Stomach (tissue), 9 donors: ENCODE results near the gene RAB40B. TPM values are rescaled to one million over a fixed set of nuclear protein-coding genes. Genes with fewer than 3 reads are reported as not detected.

Experiments used
- DNase-seq, 2 donors: peaks; one replicate each; pipeline versions ENCODE4 v3.0.0 to v3.0.0-alpha.2; 2013 to 2019
- H3K27ac ChIP-seq, 5 donors: fragments of 200-600 bp in 4 of 5; sonication (generic) in 4 of 5; one replicate each; pipeline ENCODE4 v1.5.1; 2013 to 2019; ENCODE audit warnings: mild to moderate bottlenecking in 1 of 5, moderate library complexity in 1 of 5
- H3K27me3 ChIP-seq, 3 donors: fragments of 200-600 bp; sonication (generic); one replicate each; pipeline ENCODE4 v1.5.1; 2017 to 2019; ENCODE audit warnings: mixed run types in 1 of 3
- H3K36me3 ChIP-seq, 4 donors: fragments of 200-600 bp; sonication (generic); 1 replicate in 3 of 4; 2 replicates in 1 of 4; pipeline ENCODE4 v1.5.1; 2016 to 2019
- H3K4me1 ChIP-seq, 4 donors: fragments of 200-600 bp; sonication (generic); one replicate each; pipeline ENCODE4 v1.5.1; 2016 to 2019
- H3K4me3 ChIP-seq, 4 donors: fragments of 200-600 bp; sonication (generic) in 3 of 4; one replicate each; pipeline ENCODE4 v1.5.1; 2016 to 2019; ENCODE audit warnings: mild to moderate bottlenecking in 1 of 4
- H3K9me3 ChIP-seq, 4 donors: fragments of 200-600 bp; sonication (generic); one replicate each; pipeline ENCODE4 v1.5.1; 2016 to 2019
- CTCF ChIP-seq, 7 experiments: fragments of 450-650 bp in 4 of 7; fragments of 200-600 bp in 3 of 7; sonication (generic) in 3 of 7; IDR thresholded peaks; one replicate each; pipeline ENCODE4 v1.5.1; 2016 to 2019; ENCODE audit warnings: antibody characterized with exemption in 7 of 7, control low read depth in 2 of 7, mild to moderate bottlenecking in 1 of 7
- EP300 ChIP-seq: sonication (generic); formaldehyde crosslinking; IDR thresholded peaks from one replicate; pipeline ENCODE4 v1.6.1; 2017; ENCODE audit warnings: antibody characterized with exemption
- POLR2A ChIP-seq, 4 donors: fragments of 450-650 bp; IDR thresholded peaks; one replicate each; pipeline ENCODE4 v1.6.1; 2016; ENCODE audit warnings: antibody characterized with exemption in 4 of 4, control low read depth in 2 of 4, mild to moderate bottlenecking in 1 of 4, moderate library complexity in 1 of 4
- POLR2AphosphoS5 ChIP-seq, 3 donors: sonication (generic); formaldehyde crosslinking; IDR thresholded peaks; one replicate each; pipeline ENCODE4 v1.6.1; 2016; ENCODE audit warnings: antibody characterized with exemption in 3 of 3
- WGBS, 5 donors: extraction: QIAGEN DNeasy Blood & Tissue Kit in 3 of 5; methylation state at CpG; one replicate each; pipeline versions ENCODE4 v1.1.5 to v1.1.7; 2013 to 2018; 5-methylcytosine and 5-hydroxymethylcytosine counted together
- intact Hi-C: fragments of 100-400 bp; cut with DNase I; formaldehyde crosslinking; loops from one replicate; pipeline ENCODE4 v1.15.1; 2023; ENCODE audit warnings: low total_unique reads
- polyA plus RNA-seq, 3 donors: library from polyadenylated mRNA; stranded (reverse); fragments of 200-250 nt; gene quantifications; one replicate each; pipeline ENCODE4 v1.2.3, GENCODE V29; 2013
- total RNA-seq, 5 donors: library from RNA; depleted of rRNA; stranded (reverse); fragments of >200 nt; gene quantifications; one replicate each; pipeline versions ENCODE4 v1.1.0 to v1.2.3, GENCODE V29; 2014 to 2016
- donor health status: healthy with polysubstance abuse.
- donor health status: Bipolar disorder and iron deficiency.
- donor health status: healthy.

RAB40B gene
- total and polyA plus RNA-seq, 8 donors: 7.6 to 133 (median 22.2) TPM

GRCh38 chr17:82632451-82632850 lies 66.0 kb downstream of the RAB40B start:
- intact Hi-C loops: no loop called here
- WGBS, 5 donors: 87 to 94% (median 91%) methylated on average over 8 of the region's 8 CpGs
- DNase-seq: no peak
- no peak overlapping the region for H3K27ac ChIP-seq
- H3K9me3 ChIP-seq: peaks cover 0 to 5% (median 3%) of the 10 kb centered on the region in 4 donors
- TF ChIP-seq CTCF (IDR thresholded peaks at IDR 0.05) (no peak), POLR2A (IDR thresholded peaks at IDR 0.05) (no peak), POLR2AphosphoS5 (IDR thresholded peaks at IDR 0.05) (no peak), EP300 (no peak)
- H3K36me3 ChIP-seq: peaks cover 22 to 79% (median 59%) of the 10 kb centered on the region in 4 donors
- H3K27me3 ChIP-seq: no peaks in the 10 kb centered on the region
- no peak overlapping the region for H3K4me3 ChIP-seq
- peaks cover 0 to 33% (median 21%) of the 10 kb centered on the region in 4 donors for H3K4me1 ChIP-seq

GRCh38 chr17:82631544-82631943 lies 67.0 kb downstream of the RAB40B start:
- DNase-seq: no peak
- no peak overlapping the region for H3K27ac ChIP-seq
- H3K4me3 ChIP-seq: no peak overlapping the region
- H3K27me3 ChIP-seq: no peaks in the 10 kb centered on the region
- peaks cover 30 to 82% (median 64%) of the 10 kb centered on the region in 4 donors for H3K36me3 ChIP-seq
- intact Hi-C loops: no loop called here
- no peaks in the 10 kb centered on the region for H3K9me3 ChIP-seq
- H3K4me1 ChIP-seq: peaks cover 0 to 28% (median 15%) of the 10 kb centered on the region in 4 donors
- 62 to 85% (median 82%) methylated on average over 6 of the region's 6 CpGs for WGBS, 5 donors
- TF ChIP-seq EP300 (no peak), POLR2AphosphoS5 (IDR thresholded peaks at IDR 0.05) (no peak), CTCF (IDR thresholded peaks at IDR 0.05) (no peak), POLR2A (IDR thresholded peaks at IDR 0.05) (no peak)

GRCh38 chr17:82630212-82630611 lies 68.3 kb downstream of the RAB40B start:
- Histone ChIP-seq H3K4me1 (peaks cover 0 to 21% (median 5%) of the 10 kb centered on the region in 4 donors), H3K27me3 (no peaks in the 10 kb centered on the region), H3K27ac (no peak overlapping the region), H3K4me3 (no peak overlapping the region), H3K36me3 (peaks cover 38 to 95% (median 77%) of the 10 kb centered on the region in 4 donors), H3K9me3 (no peaks in the 10 kb centered on the region)
- intact Hi-C loops: no loop called here
- DNase-seq: no peak
- TF ChIP-seq POLR2A (IDR thresholded peaks at IDR 0.05) (no peak), CTCF (IDR thresholded peaks at IDR 0.05) (no peak), EP300 (no peak), POLR2AphosphoS5 (IDR thresholded peaks at IDR 0.05) (no peak)
- 89 to 93% (median 91%) methylated on average over 12 of the region's 12 CpGs for WGBS, 5 donors

GRCh38 chr17:82629748-82630147 lies 68.8 kb downstream of the RAB40B start:
- no peak overlapping the region for H3K4me3 ChIP-seq
- H3K36me3 ChIP-seq: peaks cover 42 to 100% (median 81%) of the 10 kb centered on the region in 4 donors
- no peak for TF ChIP-seq POLR2A (IDR thresholded peaks at IDR 0.05)
- TF ChIP-seq POLR2AphosphoS5 (IDR thresholded peaks at IDR 0.05): no peak
- no peak for TF ChIP-seq EP300
- TF ChIP-seq CTCF (IDR thresholded peaks at IDR 0.05): no peak
- H3K27me3 ChIP-seq: no peaks in the 10 kb centered on the region
- 82 to 89% (median 87%) methylated on average over 8 of the region's 8 CpGs for WGBS, 5 donors
- intact Hi-C loops: no loop called here
- H3K4me1 ChIP-seq: peaks cover 0 to 17% (median 3%) of the 10 kb centered on the region in 4 donors
- H3K9me3 ChIP-seq: no peaks in the 10 kb centered on the region
- DNase-seq: no peak
- no peak overlapping the region for H3K27ac ChIP-seq
